Thoracic aorta (tissue), 2 donors: ENCODE data around the gene AATK. TPM values are rescaled to one million over a fixed set of nuclear protein-coding genes. Genes with fewer than 3 reads are reported as not detected.

Experiments used
- ATAC-seq: fragments of 150-250 bp; one replicate; pipeline ENCODE4 v1.8.0; 2017; ENCODE audit warnings: low read depth; ENCODE audit not compliant: insufficient number of reproducible peaks, low FRiP score
- DNase-seq: peaks from one replicate; pipeline ENCODE4 v3.0.0-alpha.2; 2020; ENCODE audit warnings: low spot score
- H3K27ac ChIP-seq, 2 donors: fragments of 200-600 bp; sonication (generic); 1 replicate in 1 of 2; 2 replicates in 1 of 2; pipeline ENCODE4 v1.5.1; 2016; ENCODE audit warnings: mild to moderate bottlenecking in 2 of 2, moderate library complexity in 2 of 2
- H3K27me3 ChIP-seq: fragments of 200-600 bp; sonication (generic); replicated peaks from 2 replicates; pipeline ENCODE4 v1.6.0; 2016; ENCODE audit warnings: mild to moderate bottlenecking; ENCODE audit not compliant: insufficient read depth
- H3K36me3 ChIP-seq: fragments of 200-600 bp; sonication (generic); one replicate; pipeline ENCODE4 v1.5.1; 2016
- H3K4me1 ChIP-seq, 2 donors: fragments of 200-600 bp; sonication (generic); 1 replicate in 1 of 2; 2 replicates in 1 of 2; pipeline versions ENCODE4 v1.5.1 to v1.6.0; 2016; ENCODE audit warnings: low read depth in 2 of 2, mild to moderate bottlenecking in 1 of 2; ENCODE audit not compliant: control insufficient read depth in 1 of 2
- H3K4me3 ChIP-seq: fragments of 200-600 bp; sonication (generic); 2 replicates; pipeline ENCODE4 v1.5.1; 2016; ENCODE audit warnings: mild to moderate bottlenecking
- H3K9me3 ChIP-seq: fragments of 200-600 bp; sonication (generic); 2 replicates; pipeline ENCODE4 v1.5.1; 2016
- total RNA-seq, 2 donors: library from RNA; depleted of rRNA; stranded (reverse); fragments of >200 nt; gene quantifications; one replicate each; pipeline versions ENCODE4 v1.1.0 to v1.2.3, GENCODE V29; 2016
- TF ChIP-seq, protein P1 (sequence below): fragments of 200-600 bp; sonication (generic); IDR thresholded peaks from one replicate; pipeline ENCODE4 v1.5.1; 2019; ENCODE audit warnings: antibody characterized with exemption

Gene AATK
- total RNA-seq, 2 donors from 2014 or later: 6.1 to 19.8 TPM

GRCh38 chr17:81103379-81103778 is 62.6 kb downstream of the AATK start:
- no peaks in the 10 kb centered on the region for H3K9me3 ChIP-seq
- no peak for ATAC-seq
- no peak overlapping the region for H3K4me3 ChIP-seq
- no peaks in the 10 kb centered on the region for H3K36me3 ChIP-seq
- DNase-seq: no peak
- H3K4me1 ChIP-seq: no peaks in the 10 kb centered on the region
- TF ChIP-seq, protein P1, sequence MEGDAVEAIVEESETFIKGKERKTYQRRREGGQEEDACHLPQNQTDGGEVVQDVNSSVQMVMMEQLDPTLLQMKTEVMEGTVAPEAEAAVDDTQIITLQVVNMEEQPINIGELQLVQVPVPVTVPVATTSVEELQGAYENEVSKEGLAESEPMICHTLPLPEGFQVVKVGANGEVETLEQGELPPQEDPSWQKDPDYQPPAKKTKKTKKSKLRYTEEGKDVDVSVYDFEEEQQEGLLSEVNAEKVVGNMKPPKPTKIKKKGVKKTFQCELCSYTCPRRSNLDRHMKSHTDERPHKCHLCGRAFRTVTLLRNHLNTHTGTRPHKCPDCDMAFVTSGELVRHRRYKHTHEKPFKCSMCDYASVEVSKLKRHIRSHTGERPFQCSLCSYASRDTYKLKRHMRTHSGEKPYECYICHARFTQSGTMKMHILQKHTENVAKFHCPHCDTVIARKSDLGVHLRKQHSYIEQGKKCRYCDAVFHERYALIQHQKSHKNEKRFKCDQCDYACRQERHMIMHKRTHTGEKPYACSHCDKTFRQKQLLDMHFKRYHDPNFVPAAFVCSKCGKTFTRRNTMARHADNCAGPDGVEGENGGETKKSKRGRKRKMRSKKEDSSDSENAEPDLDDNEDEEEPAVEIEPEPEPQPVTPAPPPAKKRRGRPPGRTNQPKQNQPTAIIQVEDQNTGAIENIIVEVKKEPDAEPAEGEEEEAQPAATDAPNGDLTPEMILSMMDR: no peak
- H3K27me3 ChIP-seq: no peaks in the 10 kb centered on the region
- H3K27ac ChIP-seq: no peak overlapping the region

DNA sequence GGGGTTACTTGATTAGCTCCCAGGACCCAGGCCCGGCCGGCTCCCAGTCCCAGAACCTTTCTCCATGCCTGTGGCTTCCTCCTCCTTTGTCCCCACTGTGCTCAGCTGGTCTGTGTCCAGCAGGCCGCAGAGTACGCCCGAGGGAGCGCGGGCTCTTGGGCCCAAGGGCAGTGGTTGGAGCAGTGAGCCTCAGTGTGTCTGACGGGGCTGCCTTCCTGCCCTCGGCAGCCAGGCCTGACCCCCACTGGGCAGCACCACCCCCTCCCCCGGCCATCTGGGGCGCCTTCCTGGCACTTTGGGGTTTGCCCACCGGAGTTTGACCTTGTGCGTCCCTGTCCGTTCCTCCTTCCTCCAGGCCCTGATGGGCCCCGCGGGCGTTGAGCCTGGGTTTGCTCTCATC is 63.2 kb downstream of the AATK start:
- ATAC-seq: no peak
- Histone ChIP-seq H3K9me3 (no peaks in the 10 kb centered on the region), H3K4me1 (peaks cover 0 to 4% of the 10 kb centered on the region in 2 donors), H3K27ac (no peak overlapping the region), H3K36me3 (no peaks in the 10 kb centered on the region), H3K27me3 (no peaks in the 10 kb centered on the region), H3K4me3 (no peak overlapping the region)
- DNase-seq: no peak
- TF ChIP-seq, protein P1: no peak

- no peaks in the 10 kb centered on the region for H3K36me3 ChIP-seq
- ATAC-seq (no peak), DNase-seq (no peak)
- TF ChIP-seq, protein P1: no peak
- H3K4me1 ChIP-seq: peaks cover 3 to 9% of the 10 kb centered on the region in 2 donors
- no peaks in the 10 kb centered on the region for H3K27me3 ChIP-seq
- H3K27ac ChIP-seq: no peak overlapping the region
- no peak overlapping the region for H3K4me3 ChIP-seq
- no peaks in the 10 kb centered on the region for H3K9me3 ChIP-seq
Measured at GRCh38 chr17:81102352-81102751, 63.7 kb downstream of the AATK start.

DNA sequence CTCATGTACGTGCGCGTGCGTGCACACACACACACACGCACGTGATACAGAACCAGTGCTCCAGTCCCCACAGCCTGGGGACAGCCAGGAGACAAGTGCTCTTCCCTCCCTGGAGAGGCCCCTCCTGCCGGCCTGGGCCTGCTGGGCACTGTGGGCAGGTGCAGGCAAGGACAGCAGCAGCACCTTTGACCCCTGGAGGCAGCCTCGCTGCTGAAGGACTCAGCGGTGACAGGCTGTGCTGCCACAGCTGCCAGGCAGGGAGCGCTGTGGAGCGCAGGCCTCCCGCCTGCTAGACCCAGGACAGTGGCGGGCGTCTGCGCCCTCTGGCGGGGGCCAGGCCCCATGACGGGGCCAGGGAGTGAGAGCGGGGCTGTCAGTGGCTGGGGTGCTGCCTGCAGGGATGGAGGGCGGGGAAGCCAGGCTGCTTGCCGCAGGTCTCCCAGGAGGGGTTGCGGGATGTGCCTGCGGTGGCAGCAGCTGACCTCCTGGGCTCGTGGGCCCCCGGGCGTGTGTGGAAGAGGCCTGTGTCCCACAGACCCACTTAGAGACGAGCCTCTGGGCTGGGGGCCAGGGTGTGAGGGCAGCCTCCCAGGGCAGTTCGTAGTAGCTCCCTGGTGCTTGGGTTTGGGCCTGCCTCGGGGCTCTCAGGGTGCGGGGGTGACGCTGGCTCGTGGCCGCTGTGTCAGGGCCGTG is 64.3 kb downstream of the AATK start:
- TF ChIP-seq, protein P1: peak; percentile 99
- DNase-seq (peak; percentile 22), ATAC-seq (no peak)
- Histone ChIP-seq H3K4me1 (peaks cover 3 to 15% of the 10 kb centered on the region in 2 donors), H3K4me3 (no peak overlapping the region), H3K27ac (no peak overlapping the region), H3K9me3 (no peaks in the 10 kb centered on the region), H3K27me3 (no peaks in the 10 kb centered on the region), H3K36me3 (no peaks in the 10 kb centered on the region)

- ATAC-seq (no peak), DNase-seq (no peak)
- Histone ChIP-seq H3K27me3 (no peaks in the 10 kb centered on the region), H3K27ac (no peak overlapping the region), H3K36me3 (no peaks in the 10 kb centered on the region), H3K9me3 (no peaks in the 10 kb centered on the region), H3K4me3 (no peak overlapping the region), H3K4me1 (peaks cover 6 to 20% of the 10 kb centered on the region in 2 donors)
- TF ChIP-seq, protein P1: no peak
Measured at GRCh38 chr17:81100668-81101067, 65.4 kb downstream of the AATK start.
